HG03108 (cell line): ENCODE measurements around the gene ZC3HAV1.
"Not testable (repeated sequence)": the region's sequence is repeated elsewhere in the genome, so short reads cannot be mapped to it uniquely, and the experiment has no call there.

Experiments used
- ATAC-seq: cut with Tn5 transposase; IDR thresholded peaks from one replicate; pipeline ENCODE4 v1.9.1; 2021; ENCODE audit warnings: moderate library complexity; ENCODE audit not compliant: unreplicated experiment

Gene ZC3HAV1

GRCh38 chr7:139029353-139029752, 80.2 kb downstream of the ZC3HAV1 start:
- no peak for ATAC-seq

GRCh38 chr7:139026551-139026950, 83.0 kb downstream of the ZC3HAV1 start:
- no peak for ATAC-seq

DNA sequence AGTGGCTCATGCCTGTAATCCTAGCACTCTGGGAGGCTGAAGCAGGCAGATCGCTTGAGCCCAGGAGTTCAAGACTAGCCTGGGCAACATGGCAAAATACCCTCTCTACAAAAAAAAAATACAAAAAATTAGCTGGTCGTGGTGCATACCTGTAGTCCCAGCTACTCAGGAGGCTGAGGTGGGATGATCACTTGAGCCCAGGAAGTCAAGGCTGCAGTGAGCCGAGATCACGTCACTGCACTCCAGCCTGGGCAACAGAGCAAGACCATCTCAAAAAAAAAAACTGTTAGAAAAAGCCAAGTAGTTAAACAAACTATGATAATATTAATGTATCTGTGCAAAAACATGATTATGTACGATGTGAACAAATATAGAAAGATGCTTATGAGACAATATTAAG, 83.7 kb downstream of the ZC3HAV1 start:
- ATAC-seq = not testable (repeated sequence)

GRCh38 chr7:139023076-139023475, 86.4 kb downstream of the ZC3HAV1 start:
- no peak for ATAC-seq

DNA sequence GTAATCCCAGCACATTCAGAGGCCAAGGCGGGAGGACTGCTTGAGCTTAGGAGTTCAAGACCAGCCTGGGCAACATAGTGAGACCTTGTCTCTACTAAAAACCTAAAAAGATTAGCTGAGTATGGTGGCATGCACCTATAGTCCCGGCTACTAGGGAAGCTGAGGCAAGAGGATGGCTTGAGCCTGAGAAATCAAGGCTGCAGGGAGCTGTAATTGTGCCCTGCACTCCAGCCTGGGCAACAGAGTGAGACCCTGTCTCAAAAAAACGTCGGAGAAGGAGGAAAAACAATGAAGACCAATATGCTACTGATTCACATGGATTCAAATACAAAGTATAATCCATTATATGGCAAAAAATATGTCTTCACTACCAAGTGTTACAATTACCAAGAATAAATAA, 87.2 kb downstream of the ZC3HAV1 start:
- no peak for ATAC-seq

GRCh38 chr7:139018910-139019309, 90.6 kb downstream of the ZC3HAV1 start:
- ATAC-seq = no peak

DNA sequence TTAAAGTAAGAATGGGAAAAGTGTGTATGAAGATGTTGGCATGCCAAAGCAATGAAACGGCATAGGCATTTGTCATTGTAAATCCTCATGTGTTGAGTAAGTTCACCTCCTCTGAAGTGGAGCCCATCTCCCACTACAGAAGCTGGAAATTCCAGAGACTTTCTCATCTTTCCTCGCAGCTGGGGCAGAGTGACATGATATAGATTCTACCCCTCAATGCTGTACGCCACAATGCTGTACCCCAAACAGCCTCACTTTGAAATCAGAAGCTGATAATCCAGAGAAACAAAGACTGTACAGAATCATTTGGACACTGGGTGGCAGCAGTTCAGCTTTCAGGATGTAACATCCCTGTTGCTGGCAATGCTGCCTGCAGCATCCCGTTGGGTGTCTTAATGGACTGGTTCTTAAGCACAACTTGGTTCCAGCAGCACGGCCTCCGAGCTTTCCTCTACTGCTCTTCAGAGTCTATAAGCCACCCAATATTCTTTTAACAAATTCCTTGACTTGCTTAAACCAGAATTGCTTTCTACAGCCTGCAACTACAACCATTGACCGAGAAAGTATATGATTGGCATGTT, 92.5 kb downstream of the ZC3HAV1 start:
- ATAC-seq = peak; percentile 69

DNA sequence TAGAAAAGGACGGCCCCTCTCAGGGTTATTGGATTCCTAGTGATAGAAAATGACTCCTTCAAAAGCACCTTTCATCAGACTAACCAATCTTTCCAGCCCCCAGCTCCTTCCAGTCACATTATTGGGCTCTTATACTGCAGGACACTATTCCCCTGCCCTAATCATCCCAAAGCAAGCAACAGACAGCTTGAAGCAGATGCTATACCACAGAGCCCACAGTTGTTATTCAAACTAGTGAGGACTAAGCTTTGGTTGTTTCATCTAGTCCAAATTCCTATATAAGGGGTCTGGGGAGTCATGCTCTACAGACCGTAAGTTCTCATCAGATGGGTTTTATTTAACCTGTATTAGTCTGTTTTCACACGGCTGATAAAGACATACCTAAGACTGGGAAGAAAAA, 98.1 kb downstream of the ZC3HAV1 start:
- no peak for ATAC-seq

DNA sequence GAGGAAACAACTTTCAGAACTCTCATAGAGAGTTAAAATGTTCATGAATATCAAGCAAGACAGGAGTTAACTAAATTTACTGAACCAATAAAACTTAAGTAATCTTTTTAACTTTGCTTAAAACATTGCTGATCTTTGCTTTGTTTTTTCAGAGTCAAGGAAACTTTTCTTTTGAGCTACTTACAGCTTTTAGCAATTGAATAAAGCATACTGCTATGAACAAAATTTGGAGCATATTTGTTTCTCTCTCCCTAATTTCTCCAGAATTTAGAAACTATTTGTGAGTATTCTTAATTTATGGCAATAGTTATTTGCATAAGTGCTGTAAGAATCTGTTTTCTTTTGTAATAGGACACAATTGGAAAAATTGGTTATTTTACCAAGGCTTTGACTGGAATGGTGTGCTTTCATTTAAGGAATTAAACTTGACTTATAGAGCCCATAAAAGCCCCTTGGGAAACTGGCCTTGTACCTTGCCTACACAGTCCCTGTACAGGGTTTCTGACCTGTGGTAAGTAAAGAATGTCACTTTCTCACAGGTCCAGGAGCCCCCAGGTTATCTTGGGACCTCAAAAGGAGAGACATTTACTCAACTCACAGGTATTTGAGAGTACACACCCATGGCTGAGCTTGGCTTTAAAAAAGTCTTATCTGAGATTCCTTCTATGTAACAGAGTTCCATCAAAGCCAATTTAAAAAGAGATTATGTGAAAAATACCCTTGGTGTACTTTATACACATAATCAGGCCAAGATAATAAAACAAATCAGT, 105.0 kb downstream of the ZC3HAV1 start:
- no peak for ATAC-seq

GRCh38 chr7:138999414-138999813, 110.1 kb downstream of the ZC3HAV1 start:
- no peak for ATAC-seq
